ENCODE results near the gene EPHA2.

EPHA2 gene

GRCh38 chr1:16133007-16133961, 22.6 kb downstream of the EPHA2 start:
- no peak for DNase-seq

GRCh38 chr1:16132325-16132785, 23.5 kb downstream of the EPHA2 start:
- no peak for DNase-seq

- DNase-seq, result no peak
Observed at GRCh38 chr1:16131636-16132324, 24.1 kb downstream of the EPHA2 start.

- no peak for DNase-seq
Observed at GRCh38 chr1:16130827-16131226, 25.0 kb downstream of the EPHA2 start.

- no peak for DNase-seq
Observed at GRCh38 chr1:16129921-16130543, 25.8 kb downstream of the EPHA2 start.

GRCh38 chr1:16129316-16129715, 26.6 kb downstream of the EPHA2 start:
- no peak for DNase-seq

GRCh38 chr1:16128338-16128741, 27.5 kb downstream of the EPHA2 start:
- no peak for DNase-seq

- DNase-seq, result no peak
Observed at GRCh38 chr1:16127676-16128337, 28.1 kb downstream of the EPHA2 start.

- DNase-seq, result no peak
Observed at GRCh38 chr1:16126743-16127515, 28.9 kb downstream of the EPHA2 start.

- DNase-seq, result no peak
Observed at GRCh38 chr1:16126160-16126559, 29.7 kb downstream of the EPHA2 start.

GRCh38 chr1:16125483-16125882, 30.4 kb downstream of the EPHA2 start:
- DNase-seq, result no peak

GRCh38 chr1:16125088-16125470, 30.8 kb downstream of the EPHA2 start:
- DNase-seq, result no peak

- no peak for DNase-seq
Observed at GRCh38 chr1:16124377-16125087, 31.3 kb downstream of the EPHA2 start.

- DNase-seq, result no peak
Observed at GRCh38 chr1:16122916-16123315, 33.0 kb downstream of the EPHA2 start.

GRCh38 chr1:16122350-16122881, 33.5 kb downstream of the EPHA2 start:
- DNase-seq, result no peak

GRCh38 chr1:16120940-16121410, 34.9 kb downstream of the EPHA2 start:
- DNase-seq, result no peak

- DNase-seq, result no peak
Observed at GRCh38 chr1:16120407-16120806, 35.5 kb downstream of the EPHA2 start.

GRCh38 chr1:16119926-16120325, 35.9 kb downstream of the EPHA2 start:
- no peak for DNase-seq

- DNase-seq, result no peak
Observed at GRCh38 chr1:16119504-16119903, 36.4 kb downstream of the EPHA2 start.

GRCh38 chr1:16118706-16119105, 37.2 kb downstream of the EPHA2 start:
- DNase-seq, result no peak

GRCh38 chr1:16117936-16118335, 37.9 kb downstream of the EPHA2 start:
- DNase-seq, result no peak

All from cerebellar nuclear complex (tissue), 1 donor.